ENCODE results near the gene SH2D3A.

GRCh38 chr19:6737284-6737872, 29.9 kb downstream of the SH2D3A start, which contains the start of gene GPR108:
- TF ChIP-seq, protein P1, sequence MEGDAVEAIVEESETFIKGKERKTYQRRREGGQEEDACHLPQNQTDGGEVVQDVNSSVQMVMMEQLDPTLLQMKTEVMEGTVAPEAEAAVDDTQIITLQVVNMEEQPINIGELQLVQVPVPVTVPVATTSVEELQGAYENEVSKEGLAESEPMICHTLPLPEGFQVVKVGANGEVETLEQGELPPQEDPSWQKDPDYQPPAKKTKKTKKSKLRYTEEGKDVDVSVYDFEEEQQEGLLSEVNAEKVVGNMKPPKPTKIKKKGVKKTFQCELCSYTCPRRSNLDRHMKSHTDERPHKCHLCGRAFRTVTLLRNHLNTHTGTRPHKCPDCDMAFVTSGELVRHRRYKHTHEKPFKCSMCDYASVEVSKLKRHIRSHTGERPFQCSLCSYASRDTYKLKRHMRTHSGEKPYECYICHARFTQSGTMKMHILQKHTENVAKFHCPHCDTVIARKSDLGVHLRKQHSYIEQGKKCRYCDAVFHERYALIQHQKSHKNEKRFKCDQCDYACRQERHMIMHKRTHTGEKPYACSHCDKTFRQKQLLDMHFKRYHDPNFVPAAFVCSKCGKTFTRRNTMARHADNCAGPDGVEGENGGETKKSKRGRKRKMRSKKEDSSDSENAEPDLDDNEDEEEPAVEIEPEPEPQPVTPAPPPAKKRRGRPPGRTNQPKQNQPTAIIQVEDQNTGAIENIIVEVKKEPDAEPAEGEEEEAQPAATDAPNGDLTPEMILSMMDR (IDR thresholded peaks at IDR 0.05): no peak
- no peak for TF ChIP-seq EZH2 (IDR thresholded peaks at IDR 0.05; ENCODE audit: borderline replicate concordance, insufficient read depth, low read depth, low read length, poor library complexity, severe bottlenecking)

All from B cell (primary cell).